Right lobe of liver (tissue), 6 donors: ENCODE data around the gene ADARB2. TPM values are rescaled to one million over a fixed set of nuclear protein-coding genes. Genes with fewer than 3 reads are reported as not detected.

Experiments used
- ATAC-seq, 4 donors: fragments of 200-7000 bp; cut with Tn5 transposase; one replicate each; pipeline ENCODE4 v1.9.1; 2020; ENCODE audit warnings: mild to moderate bottlenecking in 4 of 4, moderate library complexity in 4 of 4
- DNase-seq, 3 donors: peaks; one replicate each; pipeline ENCODE4 v3.0.0-alpha.2; 2020
- H3K27ac ChIP-seq, 3 donors: fragments of 200-600 bp; one replicate each; pipeline ENCODE4 v1.8.0; 2022
- H3K27me3 ChIP-seq, 2 donors: fragments of 200-600 bp; one replicate each; pipeline ENCODE4 v1.8.0; 2022
- H3K36me3 ChIP-seq, 4 donors: fragments of 200-600 bp; sonication (generic) in 1 of 4; one replicate each; pipeline versions ENCODE4 v1.5.1 to v1.8.0; 2017 to 2022; ENCODE audit warnings: control low read depth in 1 of 4
- H3K4me1 ChIP-seq, 4 donors: fragments of 200-600 bp; sonication (generic) in 1 of 4; one replicate each; pipeline versions ENCODE4 v1.5.1 to v1.8.0; 2017 to 2022; ENCODE audit warnings: control low read depth in 1 of 4
- H3K4me3 ChIP-seq, 3 donors: fragments of 200-600 bp; one replicate each; pipeline ENCODE4 v1.8.0; 2022
- H3K9me3 ChIP-seq, 4 donors: fragments of 200-600 bp; sonication (generic) in 1 of 4; one replicate each; pipeline versions ENCODE4 v1.5.1 to v1.8.0; 2017 to 2022; ENCODE audit warnings: control low read depth in 1 of 4
- CTCF ChIP-seq, 4 donors: fragments of 200-600 bp in 3 of 4; fragments of 450-650 bp in 1 of 4; IDR thresholded peaks; one replicate each; pipeline versions ENCODE4 v1.5.1 to v1.8.0; 2016 to 2022; ENCODE audit warnings: antibody characterized with exemption in 4 of 4, mild to moderate bottlenecking in 2 of 4
- POLR2A ChIP-seq: fragments of 450-650 bp; IDR thresholded peaks from one replicate; pipeline ENCODE4 v1.6.1; 2017; ENCODE audit warnings: antibody characterized with exemption, mild to moderate bottlenecking
- WGBS: methylation state at CpG from one replicate; pipeline ENCODE4 v1.1.6; 2018; ENCODE audit warnings: low coverage, low lambda C conversion rate; ENCODE audit not compliant: insufficient coverage; ENCODE audit errors: missing lambda C conversion rate; 5-methylcytosine and 5-hydroxymethylcytosine counted together
- intact Hi-C, 2 donors: fragments of 100-400 bp; cut with DNase I; formaldehyde crosslinking; loops; one replicate each; pipeline versions ENCODE4 v1.11.2 to v1.14.1; 2022
- total RNA-seq, 6 experiments: library from RNA; depleted of rRNA in 2 of 6; stranded (reverse); fragments of >200 nt in 2 of 6; fragmentation: NEBNext Ultra II Directional in 3 of 6; extraction: Animal tissue kit (Norgen Biotek cat#: 25700) in 3 of 6; gene quantifications; one replicate each; pipeline versions ENCODE4 v1.1.0 to v1.2.4, GENCODE V29; 2016 to 2023
- donor health status: DM: no; HTN: yes; CAD: no.
- donor health status: DM: no; HTN: no; CAD: no.
- donor health status: DM: no; HTN: no; CAD: no.
- donor health status: DM: no; HTN: yes; CAD: no.
- donor health status: DM: no; HTN: yes; CAD: no.

Gene ADARB2
- total RNA-seq, 6 experiments from 2014 or later, result 0.07 to 0.68 (median 0.42) TPM

GRCh38 chr10:1607466-1607865 lies 129.9 kb downstream of the ADARB2 start:
- H3K27me3 ChIP-seq, result no peaks in the 10 kb centered on the region
- DNase-seq, result no peak
- H3K36me3 ChIP-seq, result no peaks in the 10 kb centered on the region

GRCh38 chr10:1605999-1606940 lies 131.1 kb downstream of the ADARB2 start:
- no peak overlapping the region for H3K4me3 ChIP-seq
- no peaks in the 10 kb centered on the region for H3K4me1 ChIP-seq
- H3K9me3 ChIP-seq, result no peaks in the 10 kb centered on the region
- intact Hi-C loops, result no loop called here
- DNase-seq (no peak), ATAC-seq (no peak)
- H3K27ac ChIP-seq, result no peak overlapping the region
- H3K36me3 ChIP-seq, result no peaks in the 10 kb centered on the region
- WGBS, result 52% methylated on average over 14 of the region's 14 CpGs
- TF ChIP-seq POLR2A (no peak), CTCF (IDR thresholded peaks at IDR 0.05) (no peak)
- no peaks in the 10 kb centered on the region for H3K27me3 ChIP-seq

More at GRCh38 chr10:1607466-1607865, 129.9 kb downstream of the ADARB2 start:
- WGBS, result 82% methylated on average over 6 of the region's 14 CpGs
- H3K27ac ChIP-seq, result no peak overlapping the region
- no peak for TF ChIP-seq POLR2A
- no peak for TF ChIP-seq CTCF (IDR thresholded peaks at IDR 0.05)
- no peak overlapping the region for H3K4me3 ChIP-seq
- intact Hi-C loops, result no loop called here
- no peak for ATAC-seq
- no peaks in the 10 kb centered on the region for H3K9me3 ChIP-seq
- no peaks in the 10 kb centered on the region for H3K4me1 ChIP-seq

GRCh38 chr10:1605121-1605520 lies 132.2 kb downstream of the ADARB2 start:
- Histone ChIP-seq H3K27me3 (no peaks in the 10 kb centered on the region), H3K4me1 (no peaks in the 10 kb centered on the region), H3K27ac (no peak overlapping the region), H3K36me3 (no peaks in the 10 kb centered on the region), H3K9me3 (no peaks in the 10 kb centered on the region), H3K4me3 (no peak overlapping the region)
- DNase-seq, result no peak
- 65% methylated on average over 4 of the region's 5 CpGs for WGBS
- intact Hi-C loops, result no loop called here
- no peak for ATAC-seq
- TF ChIP-seq CTCF (IDR thresholded peaks at IDR 0.05), result no peak
- no peak for TF ChIP-seq POLR2A

GRCh38 chr10:1604246-1604645 lies 133.1 kb downstream of the ADARB2 start:
- no peak overlapping the region for H3K4me3 ChIP-seq
- DNase-seq (no peak), ATAC-seq (no peak)
- WGBS, result 28% methylated on average over 7 of the region's 7 CpGs
- H3K9me3 ChIP-seq, result no peaks in the 10 kb centered on the region
- no peaks in the 10 kb centered on the region for H3K27me3 ChIP-seq
- no peaks in the 10 kb centered on the region for H3K4me1 ChIP-seq
- no peaks in the 10 kb centered on the region for H3K36me3 ChIP-seq
- intact Hi-C loops, result no loop called here
- no peak overlapping the region for H3K27ac ChIP-seq
- TF ChIP-seq CTCF (IDR thresholded peaks at IDR 0.05) (no peak), POLR2A (no peak)
